Femur (tissue), 1 donor: ENCODE measurements around the gene MTNR1A.

Experiments
- DNase-seq: peaks from one replicate; pipeline ENCODE4 v3.0.0-alpha.2; 2017

The MTNR1A gene

GRCh38 chr4:186485561-186486062 lies 69.8 kb downstream of the MTNR1A start:
- peak; percentile 41 for DNase-seq

GRCh38 chr4:186485150-186485549 lies 70.2 kb downstream of the MTNR1A start:
- DNase-seq = no peak

- no peak for DNase-seq
Observed at GRCh38 chr4:186483656-186484055, 71.7 kb downstream of the MTNR1A start.
